Measurements from ENCODE around the gene HSBP1.

HSBP1 gene

DNA sequence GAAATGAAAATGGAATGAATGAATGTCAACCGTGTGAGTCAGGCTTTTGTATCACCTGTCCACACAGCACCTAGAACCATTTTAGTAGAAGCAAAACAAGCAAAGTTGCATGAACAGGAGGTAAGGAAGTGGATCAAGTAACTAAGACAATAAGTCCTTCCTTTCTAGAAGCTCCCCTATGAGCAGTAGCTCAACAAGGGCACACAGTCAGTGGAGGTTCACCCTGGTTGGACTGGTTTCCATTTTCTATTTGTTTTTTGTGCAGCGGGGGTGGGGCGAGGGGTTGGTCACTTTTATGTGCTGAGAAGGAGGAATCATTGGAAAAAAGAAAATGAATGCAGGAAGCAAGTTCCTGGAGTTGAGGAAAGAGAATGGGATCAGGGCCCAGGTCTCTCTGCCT is 4.0 kb upstream of the HSBP1 start:
- no peak for DNase-seq (ENCODE audit: low spot score)

DNA sequence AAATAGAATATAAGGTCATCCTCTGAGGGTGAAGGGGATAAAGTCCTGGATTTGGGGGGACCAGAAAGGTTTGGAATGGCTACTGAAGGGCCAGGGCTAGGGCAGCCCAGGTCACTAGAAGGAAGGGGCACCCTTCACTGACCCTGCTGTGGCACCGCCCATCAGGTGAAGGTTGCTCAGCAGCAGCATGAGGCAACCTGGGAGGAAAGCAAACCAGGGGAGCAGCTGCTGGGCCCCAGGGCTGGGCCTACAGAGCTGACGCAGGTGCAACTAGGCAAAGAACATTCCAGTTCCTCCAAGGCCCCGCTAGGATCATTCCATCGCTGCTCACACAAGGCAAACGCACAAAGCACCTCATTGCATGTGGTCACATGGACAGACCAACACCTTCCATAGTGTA is 3.4 kb upstream of the HSBP1 start:
- DNase-seq (ENCODE audit: low spot score) = no peak

DNA sequence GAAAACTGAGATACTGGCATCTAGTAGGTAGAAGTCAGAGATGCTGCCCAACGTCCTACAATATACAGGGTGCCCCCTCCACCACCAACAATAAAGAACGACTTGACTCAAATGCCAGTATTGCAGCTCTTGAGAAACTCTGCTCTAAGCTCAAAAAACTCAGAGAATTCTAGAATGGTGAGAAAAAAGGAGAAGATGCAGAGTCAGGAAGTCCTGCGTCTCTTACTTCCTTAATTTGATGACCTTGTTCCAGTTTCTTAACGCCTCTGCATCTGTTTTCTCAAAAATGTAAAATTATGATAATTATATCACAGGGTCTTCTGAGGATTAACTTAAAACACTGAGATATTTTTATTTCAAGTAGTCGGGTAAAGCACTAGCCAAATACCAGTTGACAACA is 1.7 kb upstream of the HSBP1 start:
- DNase-seq (ENCODE audit: low spot score) = peak; percentile 22

DNA sequence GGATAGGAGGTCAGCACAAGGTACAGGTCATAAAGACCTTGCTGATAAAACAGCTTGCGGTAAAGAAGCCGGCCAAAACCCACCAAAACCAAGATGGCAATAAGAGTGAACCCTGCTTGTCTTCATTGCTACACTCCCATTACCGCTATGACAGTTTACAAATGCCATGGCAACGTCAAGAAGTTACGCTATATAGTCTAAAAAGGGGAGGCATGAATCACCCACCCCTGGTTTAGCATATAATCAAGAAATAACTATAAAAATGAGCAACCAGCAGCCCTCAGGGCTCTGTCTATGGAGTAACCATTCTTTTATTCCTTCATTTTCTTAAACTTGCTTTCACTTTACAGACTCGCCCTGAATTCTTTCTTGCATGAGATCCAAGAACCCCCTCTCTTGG is 1.0 kb upstream of the HSBP1 start:
- no peak for DNase-seq (ENCODE audit: low spot score)

DNA sequence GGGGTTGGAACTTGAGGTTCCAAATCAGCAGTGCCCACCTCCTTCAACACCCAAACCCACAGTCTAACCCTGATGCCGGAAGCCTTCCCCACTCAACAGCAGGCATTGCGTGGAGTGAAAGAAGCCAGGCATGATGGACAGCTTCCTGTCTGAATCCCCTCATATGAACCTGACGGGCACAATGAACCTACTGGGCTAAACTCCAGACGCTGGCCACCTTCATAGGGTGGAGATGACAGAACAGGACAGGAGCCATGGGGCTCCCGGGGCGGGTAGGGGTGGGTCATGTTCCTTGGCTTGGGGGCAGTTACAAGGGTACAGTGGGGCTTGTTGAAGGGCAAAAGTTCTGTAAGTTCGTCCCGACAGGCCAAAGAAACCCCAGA is 460 bp upstream of the HSBP1 start:
- DNase-seq (ENCODE audit: low spot score) = no peak

DNA sequence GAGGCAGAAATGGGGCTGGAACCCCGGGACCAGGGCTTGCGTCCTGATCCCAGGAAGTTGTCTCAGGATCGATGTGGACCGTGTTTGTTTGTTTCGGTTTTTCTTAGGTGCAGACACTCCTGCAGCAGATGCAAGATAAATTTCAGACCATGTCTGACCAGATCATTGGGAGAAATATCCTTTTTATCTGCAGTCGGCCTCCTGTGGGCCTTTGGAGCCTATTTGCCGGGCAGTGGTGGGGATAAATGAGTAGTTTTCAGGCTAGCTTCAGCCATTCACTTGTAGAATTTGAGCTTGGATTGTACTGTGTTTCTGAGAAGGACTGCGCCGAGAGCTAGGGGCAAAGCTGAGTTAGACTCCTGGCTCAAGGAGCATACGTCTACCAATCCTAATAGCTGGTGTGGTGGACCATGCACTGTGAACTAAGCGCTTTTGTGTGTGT is 816 bp downstream of the HSBP1 start:
- no peak for DNase-seq (ENCODE audit: low spot score)

DNA sequence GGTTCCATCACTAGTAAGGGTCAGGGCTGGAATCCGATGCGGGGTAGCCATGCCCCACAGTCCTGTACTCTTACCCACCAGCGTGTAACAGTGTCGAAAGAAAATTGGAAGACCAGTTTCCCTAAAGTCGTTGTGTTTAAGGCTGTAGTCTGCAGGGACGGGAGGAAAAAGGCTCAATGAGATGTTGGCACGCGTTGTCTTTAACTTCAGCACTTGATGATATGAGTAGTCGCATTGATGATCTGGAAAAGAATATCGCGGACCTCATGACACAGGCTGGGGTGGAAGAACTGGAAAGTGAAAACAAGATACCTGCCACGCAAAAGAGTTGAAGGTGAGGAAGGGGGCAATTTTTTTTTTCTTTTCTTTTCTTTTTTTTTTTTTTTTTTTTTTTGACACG is 1.3 kb downstream of the HSBP1 start:
- DNase-seq (ENCODE audit: low spot score) = no peak

DNA sequence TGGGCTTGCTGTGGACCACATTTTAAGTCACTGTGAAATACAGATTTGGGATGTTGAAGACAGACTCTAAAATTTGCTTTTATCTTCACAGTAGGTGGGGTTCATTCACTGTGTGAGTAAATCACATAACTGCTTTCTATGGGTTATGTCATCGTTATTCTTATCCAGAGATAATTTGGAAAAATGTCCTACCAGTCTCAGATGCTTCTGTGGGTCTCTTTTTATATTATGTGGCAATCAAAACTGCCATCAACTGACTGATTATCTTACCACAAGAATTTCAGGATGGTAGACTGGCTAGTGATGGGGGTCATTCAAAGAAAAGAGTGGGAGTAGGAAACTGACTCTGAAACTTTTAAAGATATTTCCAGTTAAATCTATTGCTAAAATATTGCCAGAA is 3.1 kb downstream of the HSBP1 start:
- no peak for DNase-seq (ENCODE audit: low spot score)

DNA sequence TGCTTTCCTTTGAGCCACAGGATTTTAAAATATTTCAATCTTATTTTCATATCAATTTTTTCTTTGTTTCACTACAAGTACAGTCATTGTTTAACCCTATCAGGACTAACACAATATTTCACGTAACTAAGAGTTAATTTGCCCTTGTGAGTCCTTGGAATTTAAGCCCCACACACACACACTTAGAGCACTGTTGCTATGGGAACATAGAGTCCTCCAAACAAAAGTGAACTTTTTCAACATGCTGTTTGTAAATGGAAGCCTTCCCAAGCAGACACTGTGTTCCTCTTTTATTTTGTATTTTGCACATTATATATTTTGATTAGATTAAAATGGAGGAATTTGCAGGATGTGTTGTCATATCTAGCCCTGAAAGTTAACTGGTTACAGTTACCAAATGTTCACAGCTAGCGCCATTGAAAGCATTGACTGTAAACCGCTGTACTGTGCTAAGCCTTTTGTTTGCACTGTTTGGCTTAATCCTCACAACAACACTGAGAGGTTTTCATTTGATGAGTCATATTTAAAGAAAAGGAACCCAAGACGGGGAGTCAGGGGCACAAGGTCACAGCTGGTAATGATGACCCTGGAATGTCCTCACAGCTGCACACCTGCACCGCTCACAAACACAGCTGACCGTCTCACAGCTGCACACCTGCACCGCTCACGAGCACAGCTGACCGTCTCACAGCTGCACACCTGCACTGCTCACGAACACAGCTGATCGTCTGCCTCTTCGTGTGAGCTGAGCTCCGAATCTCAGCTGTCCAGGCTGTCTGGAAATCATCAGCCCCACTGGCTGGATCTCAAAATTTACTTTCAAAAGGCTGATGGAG is 6.3 kb downstream of the HSBP1 start:
- no peak for DNase-seq (ENCODE audit: low spot score)

DNA sequence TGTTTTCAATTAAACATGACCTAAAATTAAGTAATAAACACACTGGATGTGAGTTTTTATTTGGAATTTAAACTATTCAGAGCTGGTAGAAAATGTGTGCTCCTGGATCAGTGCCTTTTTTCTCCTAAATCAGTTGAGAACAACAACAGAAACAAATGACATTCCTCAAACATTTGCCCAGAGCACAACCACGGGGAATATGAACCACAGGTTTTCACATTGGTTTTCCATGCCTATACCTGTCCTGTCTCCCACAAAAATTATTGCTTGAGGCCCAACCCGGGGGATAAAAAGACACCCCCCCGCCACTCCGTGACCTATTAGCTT is 6.8 kb downstream of the HSBP1 start:
- no peak for DNase-seq (ENCODE audit: low spot score)

DNA sequence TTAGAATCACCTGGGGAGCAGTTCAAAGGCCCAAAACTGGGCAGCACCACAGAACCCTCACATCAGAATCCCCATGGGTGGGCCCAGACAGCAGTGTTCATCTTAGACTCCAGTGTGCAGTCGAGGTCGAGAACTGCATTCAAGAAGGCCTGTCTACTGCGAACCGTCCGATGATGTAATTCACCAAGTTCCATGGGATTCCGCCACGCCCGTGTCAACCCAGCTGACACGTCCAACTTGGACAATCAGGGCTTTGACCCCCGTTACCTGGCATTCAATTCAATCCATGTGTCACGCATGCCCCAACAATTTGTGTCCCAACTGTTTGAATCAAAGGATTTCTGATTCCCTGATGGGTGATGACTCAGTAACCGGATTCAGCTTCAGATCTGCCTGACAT is 9.2 kb downstream of the HSBP1 start:
- DNase-seq (ENCODE audit: low spot score) = no peak

DNA sequence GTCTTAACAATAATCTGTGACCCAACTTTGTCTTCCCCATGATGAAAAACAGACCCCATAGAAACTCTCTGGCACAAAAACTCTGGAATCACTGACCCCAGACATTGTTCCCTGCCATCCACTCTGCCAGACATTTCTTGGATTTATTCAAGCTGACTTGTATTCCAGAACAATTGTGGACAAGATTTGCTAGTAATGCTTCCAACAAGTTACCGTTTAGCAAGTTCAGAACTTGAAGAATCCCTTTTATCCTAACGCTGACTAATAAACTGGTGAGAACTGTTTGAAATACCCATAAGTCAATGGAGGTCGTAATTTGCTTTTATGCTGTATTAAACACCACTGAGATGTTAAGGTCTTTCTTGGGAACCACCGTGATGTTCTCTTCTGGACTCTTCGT is 10.5 kb downstream of the HSBP1 start:
- no peak for DNase-seq (ENCODE audit: low spot score)

DNA sequence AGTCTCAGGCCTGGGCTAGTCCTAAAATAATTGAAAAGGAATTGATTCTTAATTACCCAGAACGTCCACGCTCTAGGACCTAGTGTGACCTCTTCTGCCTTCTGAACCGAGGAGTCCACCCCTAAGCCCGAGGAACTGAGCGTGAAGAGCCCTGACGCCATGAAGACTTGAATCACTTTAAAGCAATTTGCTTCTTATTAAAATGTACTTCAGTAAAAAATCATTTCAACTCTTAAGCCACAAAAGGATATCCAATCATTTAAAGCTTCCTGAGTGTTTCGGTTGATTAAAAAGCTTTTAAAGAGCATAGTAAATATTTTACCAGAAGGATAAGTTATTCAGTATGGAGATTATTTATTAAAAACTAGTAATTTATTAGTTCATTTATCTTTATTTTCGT is 11.6 kb downstream of the HSBP1 start:
- no peak for DNase-seq (ENCODE audit: low spot score)

DNA sequence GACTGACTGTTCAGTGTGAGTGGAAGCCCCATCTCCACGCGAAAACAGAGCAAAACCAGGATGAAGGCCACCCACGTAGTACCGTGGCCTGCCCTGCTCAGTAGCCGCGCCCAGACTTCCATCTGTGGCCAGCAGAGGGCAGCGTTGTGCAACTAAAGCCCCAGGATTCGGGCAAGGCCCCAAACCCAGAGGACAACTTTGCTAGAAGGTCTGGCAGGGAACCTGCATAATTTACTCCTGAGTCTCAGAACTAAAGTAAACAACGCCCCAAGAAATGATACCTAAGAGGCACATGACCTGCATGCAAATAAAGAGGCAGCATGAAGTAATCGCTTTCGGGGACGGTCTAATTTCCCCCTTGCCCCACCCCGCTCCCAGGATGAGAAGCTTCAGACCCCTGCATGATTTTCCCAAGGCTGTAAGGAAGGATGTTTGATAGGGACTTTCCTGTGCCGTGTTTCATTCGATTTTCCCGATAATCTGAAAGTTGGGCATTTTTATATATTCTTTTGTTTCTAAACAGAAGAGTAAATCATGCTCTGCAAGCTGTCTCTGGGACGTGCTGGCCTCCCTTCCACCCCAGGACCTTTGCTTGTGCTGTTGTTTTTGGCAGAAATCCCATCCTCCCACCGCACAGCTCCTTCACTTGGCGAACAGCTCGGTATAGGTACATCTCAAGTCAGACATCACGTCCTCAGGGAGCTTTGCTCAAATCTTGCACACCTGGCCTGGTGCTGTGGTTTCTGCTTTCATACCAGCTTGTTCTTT is 18.6 kb downstream of the HSBP1 start:
- peak; percentile 84 for DNase-seq (ENCODE audit: low spot score)

DNA sequence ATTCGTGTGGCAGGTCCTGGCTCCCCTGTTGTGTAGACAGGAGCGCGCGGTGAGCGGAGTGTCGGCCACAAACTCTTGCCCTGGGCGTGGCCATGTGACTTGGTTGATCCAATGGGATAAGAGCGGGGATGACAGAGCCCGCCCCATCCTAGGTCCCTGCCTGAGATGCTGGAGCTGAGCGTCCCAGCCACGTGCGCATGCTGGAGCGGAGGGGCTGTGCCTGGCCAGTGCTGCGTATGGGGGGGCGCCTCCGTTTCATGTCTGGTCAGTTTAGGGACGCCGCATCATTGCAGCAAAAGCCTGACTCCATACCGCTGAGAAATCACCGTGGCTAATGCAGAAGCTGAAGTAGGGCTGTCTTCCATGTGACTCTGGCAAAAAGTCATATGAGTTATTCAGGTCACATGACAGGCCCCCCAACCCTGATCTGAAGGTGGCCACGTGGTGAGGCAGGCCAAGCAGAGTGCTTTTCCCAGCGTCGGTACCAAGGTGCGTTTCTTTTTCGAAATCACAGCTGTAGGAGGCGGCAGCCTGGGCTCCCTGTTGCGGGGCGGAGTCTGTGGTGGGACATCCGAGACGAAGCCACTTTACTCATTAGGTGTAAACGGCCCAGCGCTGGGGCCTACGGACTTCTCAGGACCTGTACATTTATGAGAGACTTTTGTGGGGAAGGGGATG is 22.5 kb downstream of the HSBP1 start:
- no peak for DNase-seq (ENCODE audit: low spot score)

DNA sequence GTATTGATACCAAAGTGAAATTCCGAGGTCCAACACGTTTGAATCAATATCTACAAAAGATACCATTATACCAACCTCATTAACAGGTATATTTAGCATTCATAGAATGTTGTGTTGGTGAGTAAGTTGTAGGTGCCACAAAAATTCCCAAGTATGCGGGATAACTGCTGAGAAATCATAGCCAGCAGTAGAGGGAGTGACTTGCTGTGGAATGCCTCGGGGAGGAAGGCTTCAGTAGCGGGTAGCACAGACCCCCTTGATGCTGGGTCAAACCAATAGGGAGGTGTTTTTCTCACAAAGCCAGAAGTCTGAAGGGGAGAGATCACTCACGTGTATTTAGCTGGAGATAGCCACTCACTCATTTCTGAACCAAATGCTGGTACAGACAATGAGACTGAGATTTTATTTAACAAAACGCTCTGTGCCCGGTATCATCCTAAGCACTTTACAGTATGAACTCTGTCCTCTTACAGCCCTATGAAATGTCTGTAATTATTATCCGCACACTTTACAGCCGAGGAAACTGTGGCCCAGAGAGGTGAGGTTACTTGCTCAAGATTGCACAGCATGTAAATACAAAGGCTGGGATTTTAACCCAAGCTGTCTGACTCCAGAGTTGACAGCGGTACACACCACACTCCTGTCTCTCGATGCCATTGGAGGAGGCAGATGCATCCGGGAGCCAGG is 23.1 kb downstream of the HSBP1 start:
- no peak for DNase-seq (ENCODE audit: low spot score)

DNA sequence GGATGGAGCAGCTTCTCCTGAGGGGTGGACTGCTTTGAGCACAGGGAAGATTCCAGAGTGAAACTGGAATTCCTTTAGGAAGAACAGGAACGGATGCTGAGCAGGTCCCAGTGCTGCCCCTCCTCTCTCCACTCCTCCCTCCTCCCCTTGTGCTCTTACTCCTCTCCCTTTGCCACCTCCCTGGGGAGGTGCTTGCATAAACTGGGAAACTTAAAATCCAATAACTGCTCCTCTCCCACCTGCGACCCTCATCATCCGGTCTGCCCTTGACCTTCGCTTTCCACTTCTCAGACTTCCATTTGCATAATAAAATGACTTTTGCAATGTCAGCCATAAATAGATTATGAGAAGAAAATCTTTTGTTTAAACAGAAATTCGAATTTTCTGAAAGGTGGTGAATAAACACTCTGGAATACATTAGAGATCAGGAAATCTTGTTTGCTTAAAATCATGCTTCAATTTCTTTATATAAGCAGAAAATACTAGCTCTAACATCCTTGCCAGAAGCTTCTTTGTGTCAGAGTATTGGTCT is 23.7 kb downstream of the HSBP1 start:
- DNase-seq (ENCODE audit: low spot score) = no peak

DNA sequence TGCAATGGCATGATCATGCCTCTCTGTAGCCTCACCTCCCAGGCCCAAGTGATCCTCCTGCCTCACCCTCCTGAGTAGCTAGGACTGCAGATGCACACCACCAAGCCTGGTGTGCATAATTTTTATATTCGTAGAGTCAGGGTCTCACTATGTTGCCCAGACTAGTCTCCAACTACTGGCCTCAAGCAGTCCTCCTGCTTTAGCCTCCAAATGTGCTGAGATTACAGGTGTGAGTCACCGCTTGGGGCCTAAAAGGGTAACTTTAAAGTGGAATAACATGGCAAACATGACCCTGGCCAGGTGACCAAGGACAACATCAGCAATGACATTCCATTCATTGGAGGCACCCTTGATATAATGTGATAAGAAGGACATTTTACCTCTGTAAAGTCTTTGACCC is 26.1 kb downstream of the HSBP1 start:
- DNase-seq (ENCODE audit: low spot score) = no peak

DNA sequence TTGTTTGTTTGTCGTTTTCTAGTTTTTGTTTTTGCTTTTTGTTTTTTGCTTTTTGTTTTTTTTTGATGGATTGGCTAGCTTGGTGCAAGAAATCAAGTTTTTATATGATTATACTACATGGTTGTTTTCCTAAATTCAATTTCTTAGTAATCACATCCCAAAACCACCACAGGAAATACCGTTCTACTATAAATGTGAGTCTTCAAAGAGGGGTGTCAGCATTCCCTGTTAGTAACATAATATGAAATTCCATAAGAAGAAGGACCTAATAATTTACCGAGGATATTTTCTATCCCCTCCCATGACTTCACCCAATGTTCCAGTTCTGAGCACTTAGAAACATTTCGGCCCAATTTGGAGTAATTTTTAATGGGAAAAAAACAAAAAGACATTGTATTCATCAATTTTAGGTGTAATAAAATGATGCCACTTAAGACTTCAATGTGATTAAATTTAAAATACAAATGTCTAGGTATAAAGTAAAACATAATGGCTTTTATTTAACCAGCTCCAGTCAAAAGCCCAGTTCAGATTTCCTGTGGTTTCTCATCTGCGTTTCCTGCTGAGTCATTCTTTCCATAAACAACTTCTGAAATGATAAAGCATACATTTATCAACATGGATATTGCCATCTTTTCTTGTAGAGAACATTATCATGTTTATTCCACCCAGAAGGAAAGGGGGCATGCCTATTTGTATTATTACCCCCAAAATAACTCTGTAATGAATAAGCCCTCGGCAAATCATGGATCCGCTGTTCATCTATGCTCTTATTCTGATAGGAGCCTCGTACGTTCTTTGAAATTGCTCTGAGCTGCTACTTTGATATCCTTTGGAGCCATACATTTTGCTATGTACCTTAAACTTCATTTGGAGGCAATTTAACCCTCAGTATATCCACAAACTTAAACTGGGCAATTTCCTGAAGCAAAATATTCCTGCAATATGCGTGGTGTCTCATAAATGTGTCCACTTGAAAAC is 28.1 kb downstream of the HSBP1 start:
- DNase-seq (ENCODE audit: low spot score) = no peak

DNA sequence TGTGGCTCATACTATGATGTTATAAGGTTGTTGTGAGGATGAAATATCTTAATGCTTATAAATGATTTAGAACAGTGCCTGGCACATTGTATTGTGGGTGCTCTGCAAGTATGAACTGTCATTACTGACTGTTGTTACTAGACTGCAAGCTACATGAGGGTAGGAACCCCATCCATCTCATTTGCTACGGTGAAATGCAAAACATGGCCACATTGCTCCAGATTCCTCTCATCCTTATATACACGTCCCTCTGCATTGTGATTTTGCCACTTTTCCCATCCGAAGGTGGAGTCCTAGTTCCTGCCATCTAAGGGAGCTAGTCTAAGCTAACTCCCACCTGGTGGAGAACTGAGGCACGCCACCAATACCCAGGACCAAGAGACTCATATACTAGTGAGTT is 29.8 kb downstream of the HSBP1 start:
- DNase-seq (ENCODE audit: low spot score) = no peak

DNA sequence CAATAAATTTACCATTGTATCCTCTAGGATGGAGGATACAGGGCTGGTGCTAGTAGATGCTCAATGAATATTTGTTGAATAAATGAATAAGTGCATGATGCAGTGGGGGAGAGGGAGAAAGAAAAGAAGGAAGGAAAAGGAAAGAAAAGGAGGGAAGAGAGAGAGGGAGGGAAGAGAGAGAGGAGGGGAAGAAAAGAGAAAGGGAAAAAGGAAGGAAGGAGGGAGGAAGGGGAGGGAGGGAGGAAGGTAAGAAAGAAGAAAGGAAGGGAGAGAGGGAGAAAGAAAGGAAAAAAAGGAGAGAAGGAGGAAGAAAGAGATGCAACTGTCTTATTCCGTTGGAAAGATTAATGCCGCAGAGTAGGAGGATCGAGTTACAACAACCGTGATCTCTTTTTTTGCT is 30.4 kb downstream of the HSBP1 start:
- no peak for DNase-seq (ENCODE audit: low spot score)

Measured in Ammon's horn (tissue), 1 donor.